ENCODE results near the gene STK4. TPM values are rescaled to one million over a fixed set of nuclear protein-coding genes. Genes with fewer than 3 reads are reported as not detected.
"Not testable (repeated sequence)": the region's sequence is repeated elsewhere in the genome, so short reads cannot be mapped to it uniquely, and the experiment has no call there.

The STK4 gene
- total RNA-seq, 1 donor from 2014 or later: 28.3 TPM

- DNase-seq: no peak
These were observed 90.3 kb downstream of the STK4 start for GRCh38 chr20:45056473-45057173.

- DNase-seq: no peak
These were observed 92.0 kb downstream of the STK4 start for GRCh38 chr20:45058168-45058850.

GRCh38 chr20:45059022-45059728, 92.9 kb downstream of the STK4 start:
- DNase-seq: no peak

GRCh38 chr20:45060294-45060693, 94.0 kb downstream of the STK4 start:
- no peak for DNase-seq

- DNase-seq: no peak
These were observed 94.9 kb downstream of the STK4 start for GRCh38 chr20:45061244-45061643.

GRCh38 chr20:45063107-45063506, 96.8 kb downstream of the STK4 start:
- DNase-seq: not testable (repeated sequence)

GRCh38 chr20:45064812-45065211, 98.5 kb downstream of the STK4 start:
- no peak for DNase-seq

- no peak for DNase-seq
These were observed 100.1 kb downstream of the STK4 start for GRCh38 chr20:45066372-45066771.

GRCh38 chr20:45067087-45067486, 100.8 kb downstream of the STK4 start:
- no peak for DNase-seq

- no peak for DNase-seq
These were observed 101.2 kb downstream of the STK4 start for GRCh38 chr20:45067558-45067957.

GRCh38 chr20:45069261-45069660, 102.9 kb downstream of the STK4 start:
- DNase-seq: no peak

- DNase-seq: no peak
These were observed 104.8 kb downstream of the STK4 start for GRCh38 chr20:45070932-45071632.

- DNase-seq: no peak
These were observed 105.8 kb downstream of the STK4 start for GRCh38 chr20:45072066-45072465.

GRCh38 chr20:45073221-45073620, 106.9 kb downstream of the STK4 start:
- DNase-seq: no peak

GRCh38 chr20:45077559-45077958, 111.2 kb downstream of the STK4 start:
- no peak for DNase-seq

GRCh38 chr20:45080867-45081624, 114.7 kb downstream of the STK4 start:
- no peak for DNase-seq

GRCh38 chr20:45082468-45082867, 116.2 kb downstream of the STK4 start:
- no peak for DNase-seq

- no peak for DNase-seq
These were observed 116.8 kb downstream of the STK4 start for GRCh38 chr20:45083127-45083526.

GRCh38 chr20:45085289-45085688, 119.0 kb downstream of the STK4 start:
- DNase-seq: no peak

GRCh38 chr20:45085867-45086266, 119.6 kb downstream of the STK4 start:
- no peak for DNase-seq

- DNase-seq: no peak
These were observed 120.9 kb downstream of the STK4 start for GRCh38 chr20:45087097-45087790.
